Right lung (tissue), 5 donors: Measurements from ENCODE around the gene GPR180. TPM values are rescaled to one million over a fixed set of nuclear protein-coding genes. Genes with fewer than 3 reads are reported as not detected.
A peak's percentile ranks its signal among the peaks of the same experiment; 100 is the strongest.
"Not testable (repeated sequence)": the region's sequence is repeated elsewhere in the genome, so short reads cannot be mapped to it uniquely, and the experiment has no call there.

Experiments used
- DNase-seq, 2 donors: peaks; one replicate each; pipeline ENCODE4 v3.0.0-alpha.2; 2013
- polyA plus RNA-seq, 5 donors: library from polyadenylated mRNA; unstranded; fragments of 120-200 nt; gene quantifications; one replicate each; pipeline versions ENCODE4 v1.2.1 to v1.2.3, GENCODE V29; 2013; ENCODE audit warnings: inconsistent platforms in 1 of 5, low replicate concordance in 1 of 5; ENCODE audit not compliant: insufficient read length in 5 of 5, insufficient read depth in 1 of 5

The GPR180 gene
- polyA plus RNA-seq, 5 donors, result 6.2 to 8.5 (median 8.0) TPM

DNA sequence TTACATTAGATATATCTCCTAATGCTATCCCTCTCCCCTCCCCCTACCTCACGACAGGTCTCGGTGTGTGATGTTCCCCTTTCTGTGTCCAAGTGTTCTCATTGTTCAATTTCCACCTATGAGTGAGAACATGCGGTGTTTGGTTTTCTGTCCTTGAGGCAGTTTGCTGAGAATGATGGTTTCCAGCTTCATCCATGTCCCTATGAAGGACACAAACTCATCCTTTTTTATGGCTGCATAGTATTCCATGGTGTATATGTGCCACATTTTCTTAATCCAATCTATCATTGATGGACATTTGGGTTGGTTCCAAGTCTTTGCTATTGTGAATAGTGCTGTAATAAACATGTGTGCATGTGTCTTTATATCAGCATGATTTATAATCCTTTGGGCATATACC is 36.0 kb downstream of the GPR180 start:
- not testable (repeated sequence) for DNase-seq

DNA sequence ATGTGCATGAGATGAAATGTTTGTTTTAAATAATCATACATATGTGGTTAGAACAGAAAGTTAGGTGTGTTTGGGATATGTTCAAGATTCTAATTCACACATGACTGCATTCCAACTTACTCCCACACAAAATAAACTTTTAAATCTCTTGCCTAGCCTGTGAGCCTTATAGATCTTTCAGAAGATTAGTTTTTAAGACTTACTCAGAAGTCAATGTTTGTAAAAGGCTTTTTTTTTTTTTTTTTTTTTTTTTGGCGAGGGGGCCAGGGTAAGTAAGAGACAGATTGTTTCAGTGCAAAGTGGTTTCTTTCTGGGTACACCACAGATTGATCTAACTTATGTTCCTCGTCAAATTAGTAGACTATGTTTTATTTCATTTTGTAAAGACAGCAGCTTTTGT is 39.1 kb downstream of the GPR180 start:
- DNase-seq, result no peak

DNA sequence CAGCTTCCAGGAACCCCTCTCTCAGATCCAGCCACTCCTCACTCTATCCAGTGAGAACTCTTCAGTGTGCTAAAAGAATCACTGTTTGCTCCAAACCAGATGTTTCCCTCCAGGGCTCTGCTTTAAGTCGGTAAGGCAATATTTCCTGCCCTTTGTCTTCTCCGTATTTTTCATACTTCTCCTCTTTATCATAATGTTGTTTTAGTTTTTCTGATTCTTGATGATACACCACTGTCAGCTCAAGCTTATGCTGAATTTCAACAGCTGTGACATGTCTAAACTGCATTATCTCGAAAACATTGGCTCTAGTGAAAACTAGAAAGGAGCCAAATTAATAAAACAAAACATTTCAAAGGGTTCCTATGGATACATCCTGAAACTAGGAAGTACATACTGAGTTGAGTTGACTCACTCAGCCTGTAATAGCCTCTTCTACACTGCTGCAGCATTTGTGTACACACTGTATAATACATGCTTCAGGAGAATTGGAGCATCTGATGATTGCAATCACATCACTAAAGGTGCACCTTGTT is 39.8 kb downstream of the GPR180 start:
- peak; percentile 81 to 88 for DNase-seq

DNA sequence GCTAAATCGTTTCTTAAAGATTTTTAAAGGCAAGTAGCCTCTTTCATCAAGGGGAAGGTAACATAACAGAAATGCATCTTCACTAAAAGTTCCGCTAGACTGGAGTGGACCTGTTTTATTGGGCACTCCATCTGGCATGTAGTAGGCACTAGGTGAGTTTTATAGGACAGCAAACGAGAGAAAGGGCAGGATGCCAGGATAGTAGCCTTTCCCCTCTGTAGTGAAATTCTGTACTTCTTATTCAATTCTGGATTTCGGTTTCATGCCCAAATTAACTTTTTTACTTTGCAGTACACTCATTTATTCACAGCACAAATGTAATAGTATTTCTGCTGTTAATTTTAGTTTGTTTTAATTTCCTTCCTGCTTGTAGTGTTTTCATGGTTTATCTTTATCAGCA is 45.2 kb downstream of the GPR180 start:
- no peak for DNase-seq

DNA sequence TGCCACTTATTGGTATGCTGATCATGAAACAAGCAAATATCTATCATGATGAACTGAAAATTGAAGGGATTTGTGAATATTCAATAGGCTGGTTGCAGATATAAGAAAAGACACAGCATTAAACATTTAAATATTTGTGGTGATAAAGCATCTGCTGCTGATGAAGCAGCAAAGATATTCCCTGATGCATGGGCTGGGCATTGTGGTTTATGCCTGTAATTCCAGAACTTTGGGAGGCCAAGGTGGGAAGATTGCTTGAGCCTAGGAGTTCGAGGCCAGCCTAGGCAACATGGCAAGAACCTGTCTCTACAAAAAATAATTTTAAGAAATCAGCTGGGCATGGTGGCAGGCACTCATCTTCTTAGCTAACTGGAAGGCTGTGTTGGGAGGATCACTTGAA is 54.5 kb downstream of the GPR180 start:
- DNase-seq, result no peak

DNA sequence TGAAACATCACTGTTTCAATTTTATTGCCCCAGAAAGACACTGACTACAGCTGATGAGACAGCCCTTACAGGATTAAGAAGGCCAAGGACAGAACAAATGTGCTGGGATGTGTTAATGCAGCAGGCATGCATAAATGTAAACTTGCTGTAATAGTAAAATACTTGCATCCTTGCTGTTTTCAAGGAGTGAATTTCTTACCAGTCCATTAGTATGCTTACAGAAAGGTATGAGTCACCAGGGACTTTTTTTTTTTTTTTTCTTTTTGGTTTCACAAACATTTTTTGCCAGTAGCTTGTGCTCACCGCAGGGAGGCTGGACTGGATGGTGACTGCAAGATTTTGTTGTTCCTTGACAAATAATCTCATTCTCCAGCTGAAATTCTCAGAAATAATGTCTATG is 55.1 kb downstream of the GPR180 start:
- no peak for DNase-seq

DNA sequence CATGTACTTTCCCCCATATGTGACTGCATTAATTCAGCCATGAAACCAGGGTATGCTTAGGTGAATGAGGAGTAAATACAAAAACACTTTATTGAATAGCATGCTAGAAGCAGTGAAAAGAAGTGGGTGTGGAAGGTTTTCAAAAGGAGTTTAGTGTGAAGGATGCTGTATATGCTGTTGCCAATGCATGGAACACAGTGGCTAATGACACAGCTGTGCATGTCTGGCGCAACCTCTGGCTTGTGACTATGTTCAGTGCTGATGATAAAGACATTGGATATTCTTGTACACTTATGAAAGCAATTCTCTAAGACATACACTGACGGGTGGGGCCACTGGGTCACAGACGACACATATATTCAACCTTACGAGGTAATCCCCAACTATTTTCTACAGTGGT is 55.5 kb downstream of the GPR180 start:
- DNase-seq, result no peak

DNA sequence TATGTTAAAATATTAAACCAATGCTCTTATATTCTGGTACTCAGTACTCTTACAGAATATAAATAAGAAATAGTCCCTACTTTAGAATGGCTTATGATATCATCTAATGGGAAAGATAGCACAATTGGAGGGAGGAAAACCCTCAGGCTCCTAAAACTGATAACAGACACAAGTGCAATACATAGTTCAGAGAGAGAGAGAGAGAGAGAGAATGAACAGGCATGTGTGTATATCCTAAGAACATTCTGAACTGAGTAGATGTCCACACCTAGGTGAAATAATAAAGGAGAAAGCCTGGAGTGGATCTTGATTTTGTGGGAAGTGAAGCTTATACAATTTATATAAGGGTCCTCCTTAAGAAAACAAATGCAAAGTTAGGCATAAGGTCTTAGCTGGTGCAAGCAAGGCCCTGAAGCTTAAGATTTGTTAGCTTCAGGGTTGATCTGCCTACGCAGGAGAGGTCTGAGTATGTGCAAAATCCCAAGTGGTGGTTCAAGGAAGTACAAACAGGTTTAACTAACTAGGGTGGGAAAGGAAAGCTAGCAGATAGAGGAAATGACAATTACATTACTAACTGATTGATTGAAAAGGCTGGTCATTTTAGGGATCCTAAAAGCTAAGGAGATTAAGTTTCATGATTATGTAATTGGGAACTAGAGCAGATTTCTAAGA is 57.4 kb downstream of the GPR180 start:
- DNase-seq, result no peak

DNA sequence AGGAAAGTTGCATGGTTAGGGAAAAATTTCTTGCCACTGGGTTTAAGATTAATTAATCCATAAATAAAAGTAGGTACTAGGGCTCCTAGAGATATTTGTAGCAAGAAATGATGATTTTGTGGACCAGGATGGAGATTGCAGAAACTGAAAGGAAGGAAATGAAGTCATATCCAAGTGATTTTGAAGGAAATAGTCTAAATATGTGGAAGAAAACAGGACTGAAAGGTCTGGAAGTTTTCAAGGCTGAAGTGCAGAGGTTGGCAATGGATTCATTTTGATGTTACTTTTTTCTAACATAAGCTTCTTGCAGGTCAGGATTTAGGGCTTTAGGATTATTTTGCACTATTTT is 57.9 kb downstream of the GPR180 start:
- DNase-seq, result no peak

DNA sequence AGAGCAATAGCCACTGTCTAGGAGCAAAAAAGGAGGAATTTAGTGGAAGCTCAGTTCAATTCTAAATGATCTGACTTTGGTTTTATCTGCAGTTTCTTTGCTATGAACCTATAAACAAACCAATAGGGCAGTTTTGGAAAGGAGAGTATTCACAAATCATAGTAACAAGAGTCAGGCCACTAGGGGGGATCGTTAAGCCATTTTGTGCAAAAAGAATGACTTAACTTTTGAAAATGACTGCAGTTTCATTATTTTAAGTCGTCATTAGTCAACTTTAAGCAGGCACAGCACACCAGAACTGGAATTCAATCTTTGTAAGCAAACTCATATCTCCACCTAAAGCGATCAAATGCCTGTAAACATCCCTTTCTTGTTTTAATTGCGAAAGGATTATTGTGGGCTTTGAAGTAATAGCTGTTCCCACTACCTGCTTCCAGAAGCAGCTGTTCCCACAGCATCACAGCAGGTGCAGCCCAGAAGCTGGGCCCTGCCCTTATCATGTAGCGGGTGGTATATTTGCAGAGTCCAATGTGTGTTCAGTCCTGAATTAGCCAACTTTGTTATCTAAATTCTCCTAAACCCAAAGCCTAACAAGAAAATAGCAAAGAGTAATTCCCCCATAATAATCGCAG is 59.2 kb downstream of the GPR180 start:
- DNase-seq, result peak in 1 of 2 donors; percentile 29

DNA sequence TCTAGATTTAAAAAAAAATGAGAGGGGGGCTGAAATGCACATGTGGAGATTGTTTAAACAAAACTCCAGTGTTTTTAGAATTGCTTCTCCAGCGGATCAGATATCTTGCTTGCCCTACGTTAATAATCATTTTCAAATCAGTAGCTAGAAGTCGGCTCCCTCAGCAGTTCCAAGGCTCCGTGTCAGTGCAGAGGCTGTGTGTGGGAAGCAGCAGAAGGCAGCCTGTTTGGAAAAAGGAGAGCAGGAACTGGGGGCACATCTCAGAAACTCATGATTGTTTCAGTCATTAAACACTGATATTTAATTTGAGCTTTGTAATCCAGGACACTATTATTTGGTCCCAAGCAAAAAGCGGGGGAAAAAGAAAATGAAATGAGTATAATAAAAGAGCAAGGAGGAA is 59.7 kb downstream of the GPR180 start:
- peak in 1 of 2 donors; percentile 5 for DNase-seq

DNA sequence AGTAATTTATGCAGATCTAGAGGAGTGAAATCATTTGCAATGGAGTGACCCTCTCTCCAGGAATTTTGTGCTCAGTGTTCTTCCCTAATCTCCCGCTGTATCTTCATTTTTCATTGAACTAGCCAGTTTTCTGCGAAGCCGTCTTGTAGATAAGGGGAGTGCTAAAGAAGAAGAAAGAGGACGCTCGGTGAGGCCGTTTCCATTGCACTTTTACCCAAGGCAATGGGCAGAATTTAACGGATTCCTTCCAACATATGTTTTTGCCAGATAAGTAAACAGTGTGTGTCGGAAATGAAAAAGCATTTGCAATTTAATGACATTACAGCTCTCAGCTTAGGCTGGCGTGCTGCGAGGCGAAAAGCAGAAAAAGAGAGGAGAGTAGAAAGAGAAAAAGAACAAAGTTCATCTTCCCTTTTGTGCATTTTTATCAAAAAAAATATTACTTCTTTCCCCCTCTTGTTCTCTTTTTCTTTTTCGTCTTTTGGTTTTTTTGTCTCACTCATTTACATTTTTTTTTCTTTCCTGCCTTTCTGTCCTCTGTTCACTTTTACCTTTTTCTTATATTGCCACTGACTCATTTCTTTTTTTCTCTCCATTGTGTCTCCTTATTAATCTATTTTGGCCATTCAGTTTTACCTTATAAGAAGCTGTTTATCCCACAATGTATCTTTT is 60.8 kb downstream of the GPR180 start:
- peak in 1 of 2 donors; percentile 10 for DNase-seq

DNA sequence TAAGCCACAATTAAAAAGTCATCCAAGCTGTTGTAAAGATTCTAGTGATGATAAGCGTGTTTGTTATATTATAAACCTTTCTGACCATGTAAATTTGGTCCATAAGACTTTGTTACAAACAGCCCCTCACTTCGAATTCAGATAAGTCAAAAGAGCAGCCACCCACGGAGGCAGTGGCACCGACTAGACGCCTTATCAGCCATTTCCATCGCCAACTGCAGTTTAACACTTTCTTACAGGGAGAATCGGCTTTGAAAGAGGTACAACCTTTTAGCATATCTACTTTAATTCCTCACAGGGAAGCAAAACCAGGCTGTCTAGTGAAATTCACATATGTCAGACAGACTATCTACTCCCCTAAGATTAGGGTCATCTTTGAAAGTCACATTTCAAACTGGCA is 63.2 kb downstream of the GPR180 start:
- no peak for DNase-seq

DNA sequence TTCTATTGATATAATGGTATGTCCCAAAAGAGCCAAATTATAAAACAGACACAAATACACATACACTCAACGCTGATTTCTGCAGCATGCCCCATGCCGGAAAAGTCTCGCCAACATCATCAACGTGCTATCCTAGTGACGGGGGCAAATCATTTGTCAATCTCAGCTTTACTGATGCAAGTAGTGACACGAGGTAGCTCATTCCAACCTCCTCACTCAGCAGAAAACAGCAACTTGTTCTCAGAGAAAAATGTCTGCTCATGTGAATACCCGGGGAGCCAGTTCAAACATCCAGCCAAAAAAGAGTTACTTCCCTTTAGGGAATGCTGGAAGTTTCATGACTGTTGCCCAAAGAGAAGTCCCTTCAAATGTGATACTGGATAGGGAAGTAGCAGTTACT is 64.4 kb downstream of the GPR180 start:
- no peak for DNase-seq

DNA sequence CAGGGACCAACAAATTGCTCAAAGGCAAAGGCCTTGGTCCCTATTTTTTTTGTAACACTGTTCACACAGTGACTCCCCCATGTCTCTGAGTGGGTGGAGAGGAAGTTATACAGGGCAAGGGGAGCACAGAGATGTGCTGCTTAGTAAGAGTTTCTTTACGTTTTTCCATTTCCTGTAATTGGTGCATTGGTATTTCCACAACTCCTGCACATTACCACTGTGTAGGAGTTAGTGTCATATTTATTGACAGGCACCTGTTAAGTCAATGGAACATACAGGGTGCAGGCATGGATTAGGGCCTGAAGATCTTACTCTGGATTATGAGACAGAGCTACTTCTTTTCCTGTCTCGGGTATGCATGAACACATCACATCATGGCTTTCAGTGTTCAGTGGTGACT is 65.5 kb downstream of the GPR180 start:
- no peak for DNase-seq

DNA sequence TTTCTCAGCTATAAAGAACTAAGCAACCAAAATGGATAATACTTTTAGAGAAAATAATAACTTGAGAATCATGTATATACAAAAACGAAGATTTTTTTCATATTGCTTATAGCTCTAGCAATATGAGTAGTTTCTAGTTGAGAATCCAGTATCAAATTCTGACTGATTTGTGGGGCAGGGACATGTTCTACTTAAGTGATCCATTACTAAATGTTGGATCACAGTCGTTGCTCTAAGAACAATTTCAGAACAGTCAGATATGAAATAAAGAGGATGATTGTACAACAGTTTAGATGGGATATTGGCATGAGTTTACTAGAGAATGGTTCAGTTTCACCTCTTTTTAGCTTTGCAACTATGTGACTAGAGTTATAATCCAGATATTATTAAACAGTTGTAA is 70.7 kb downstream of the GPR180 start:
- no peak for DNase-seq

DNA sequence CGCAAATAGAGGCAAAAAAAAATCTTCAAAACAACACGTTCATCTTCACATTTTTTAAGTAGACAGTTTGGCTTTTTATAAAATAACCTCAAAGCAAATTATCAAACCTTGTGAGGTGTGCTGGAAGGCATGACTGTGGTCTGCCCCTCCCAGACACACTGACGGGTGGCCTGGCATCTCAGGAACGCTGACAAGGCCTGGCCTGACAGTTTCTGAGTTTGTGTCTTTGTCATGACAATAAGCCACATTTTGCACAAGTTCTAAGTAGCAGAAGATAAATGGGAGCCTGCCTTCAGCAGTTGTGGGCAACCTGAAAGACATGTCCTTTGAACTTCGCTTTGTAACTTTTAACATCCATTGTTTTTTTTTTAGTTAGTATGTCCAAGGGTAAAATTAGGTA is 72.2 kb downstream of the GPR180 start:
- DNase-seq, result no peak

DNA sequence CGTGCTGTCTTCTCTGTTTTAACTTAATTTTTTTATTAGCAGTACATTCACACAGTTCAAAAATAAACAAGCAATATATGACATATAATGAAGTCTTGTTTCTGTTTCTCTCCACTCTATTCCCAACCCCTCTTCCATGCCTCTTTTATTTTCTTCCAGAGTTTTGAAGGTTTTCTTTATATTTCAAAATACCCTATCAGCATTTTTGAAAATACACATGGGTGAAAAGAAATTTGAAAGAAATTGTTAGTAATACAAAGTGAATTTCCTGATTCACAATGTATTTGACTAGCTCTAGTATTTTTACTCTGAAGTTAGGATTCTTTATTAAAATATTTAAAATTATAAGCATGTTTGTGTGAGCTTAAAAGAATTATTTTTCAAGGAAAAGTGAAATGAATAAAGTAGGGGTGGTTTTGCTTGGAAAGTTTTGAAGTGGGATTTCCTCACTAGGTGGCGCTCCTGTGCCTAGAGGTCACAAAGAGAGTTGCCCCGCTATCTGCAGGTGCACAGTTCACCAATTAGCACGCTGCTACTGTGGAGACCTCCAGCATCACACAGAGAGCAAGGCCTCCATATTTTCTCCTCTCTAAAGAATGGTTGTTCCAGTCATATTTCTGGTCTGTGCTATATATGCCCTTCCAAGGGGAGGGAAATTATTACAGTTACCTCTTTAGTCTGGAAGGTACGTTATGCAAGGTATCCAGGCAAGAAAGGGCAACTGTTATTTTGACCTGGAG is 73.1 kb downstream of the GPR180 start:
- peak; percentile 9 to 11 for DNase-seq

DNA sequence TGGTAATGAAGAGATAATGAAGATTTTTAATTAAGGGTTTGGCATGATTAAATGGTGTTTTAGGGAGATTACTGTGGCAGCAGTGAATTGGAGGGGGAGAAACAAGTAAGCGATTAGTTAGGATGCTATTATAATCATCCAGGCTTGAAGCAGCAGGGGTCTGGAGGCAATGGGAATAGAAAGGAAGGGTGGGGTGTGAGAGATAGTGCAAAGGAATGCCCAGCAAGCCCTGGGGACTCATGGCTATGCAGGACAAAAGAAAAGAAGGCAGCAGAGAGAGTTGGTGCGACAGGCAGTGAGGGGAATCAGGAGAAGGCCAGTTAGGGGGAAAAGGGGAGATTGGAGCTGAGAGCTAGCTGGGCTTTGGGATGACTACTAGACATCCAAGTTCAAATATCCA is 76.1 kb downstream of the GPR180 start:
- DNase-seq, result no peak

DNA sequence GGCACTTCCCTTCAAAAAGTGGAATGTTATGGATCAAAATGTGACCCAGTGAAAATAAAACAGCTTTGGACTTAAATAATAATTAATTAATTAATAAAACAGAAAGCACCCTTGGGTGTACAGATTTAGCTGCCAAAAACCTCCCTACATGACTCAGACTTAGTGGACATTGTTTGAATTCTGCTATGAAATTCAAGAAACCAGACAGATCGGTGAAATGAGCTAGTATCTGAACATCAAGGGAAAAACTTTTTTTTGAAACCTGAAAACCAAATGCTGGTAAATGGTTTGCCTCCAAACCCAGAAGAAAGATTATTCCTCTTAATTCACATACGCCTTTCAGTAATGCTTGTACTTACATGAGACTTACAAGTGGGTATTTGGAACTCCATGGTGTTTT is 77.2 kb downstream of the GPR180 start:
- no peak for DNase-seq

DNA sequence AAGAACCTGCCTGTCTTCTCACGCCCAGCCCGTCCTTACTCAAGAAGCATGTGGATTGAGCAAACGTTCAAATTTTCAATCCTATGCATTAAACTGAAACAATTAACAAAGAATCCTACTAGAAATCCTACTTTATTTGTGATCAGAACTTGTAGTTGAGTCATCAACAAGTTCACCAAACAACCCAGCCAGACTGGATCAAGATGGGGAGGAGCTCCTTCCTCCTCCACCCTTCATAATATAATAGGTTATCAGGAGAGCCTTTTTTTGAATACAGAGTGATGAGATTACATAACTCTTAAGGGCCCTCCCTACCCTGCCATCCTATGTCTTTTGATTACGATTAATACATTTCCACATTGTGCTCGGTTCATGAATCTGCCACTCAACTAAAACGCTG is 78.0 kb downstream of the GPR180 start:
- no peak for DNase-seq

DNA sequence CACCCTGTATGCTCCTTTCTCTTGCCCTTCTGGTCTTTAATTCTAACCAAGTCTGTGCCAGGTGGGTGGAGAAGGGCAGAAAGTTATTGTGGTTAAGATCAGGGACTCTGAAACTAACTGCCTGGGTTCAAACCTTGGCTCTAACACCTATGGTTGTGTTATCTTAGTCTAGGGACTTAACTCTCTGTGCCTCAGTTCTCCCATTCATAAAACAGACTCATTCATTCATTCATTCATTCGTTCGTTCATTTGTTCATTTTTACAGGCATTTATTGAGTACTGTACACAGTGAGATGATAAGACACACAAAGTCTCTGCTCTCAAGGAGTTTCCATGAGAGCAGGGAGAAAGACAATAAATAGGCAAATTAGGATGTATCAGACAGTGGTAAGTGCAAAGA is 80.6 kb downstream of the GPR180 start:
- DNase-seq, result no peak

DNA sequence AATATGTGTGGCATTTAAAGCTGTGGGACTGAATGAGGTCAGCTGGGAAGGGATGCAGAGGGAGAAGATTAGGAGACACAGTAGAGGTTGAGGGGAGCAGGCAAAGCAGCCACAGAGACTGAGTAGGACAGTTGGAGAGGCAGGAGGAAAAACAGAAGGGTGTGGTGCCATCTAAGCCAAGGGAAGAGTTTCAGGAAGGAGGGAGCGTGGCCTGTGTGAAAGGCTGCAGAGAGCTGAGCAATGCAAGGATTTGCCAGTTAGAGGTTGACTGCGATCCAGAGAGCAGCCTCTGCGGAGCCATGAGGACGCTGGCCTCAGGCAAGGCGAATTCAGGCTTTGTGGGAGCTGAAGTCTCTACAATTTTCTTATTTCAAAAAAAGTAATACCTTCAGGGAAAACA is 81.8 kb downstream of the GPR180 start:
- no peak for DNase-seq
